OCI-LY7 (cell line): Measurements from ENCODE around the gene HSPA12A. TPM values are rescaled to one million over a fixed set of nuclear protein-coding genes. Genes with fewer than 3 reads are reported as not detected.

Experiments
- BruUV-seq: library from RNA; stranded (reverse); fragments of 400-500 nt; replicated peaks from 2 replicates; lab custom pipeline; 2021; lab: Mats Ljungman, UMichigan
- CTCF ChIA-PET: fragments of 300-600 bp; sonication (Branson Sonifier 250); formaldehyde crosslinking; loops from one replicate; lab custom pipeline; 2022; ENCODE audit warnings: antibody characterized with exemption; ENCODE audit not compliant: unreplicated experiment; lab: Charles Lee
- POLR2A ChIA-PET: fragments of 300-600 bp; sonication (Branson Sonifier 250); formaldehyde crosslinking; loops from one replicate; lab custom pipeline; 2022; ENCODE audit warnings: antibody characterized with exemption; lab: Charles Lee
- DNase-seq: peaks from one replicate; pipeline ENCODE4 v3.0.0-alpha.2; 2015; ENCODE audit warnings: low spot score
- H2AFZ ChIP-seq: fragments of 200-600 bp; sonication (generic), shearing (Covaris generic); 2 replicates; pipeline ENCODE4 v1.6.1; 2014; ENCODE audit warnings: mild to moderate bottlenecking, antibody characterized with exemption, low read length, moderate library complexity
- H3K27ac ChIP-seq: fragments of 200-600 bp; sonication (generic); 2 replicates; pipeline ENCODE4 v1.5.1; 2014; ENCODE audit warnings: mixed run types, low read depth, mild to moderate bottlenecking, moderate library complexity, low read length, inconsistent platforms; ENCODE audit not compliant: poor library complexity, severe bottlenecking
- H3K36me3 ChIP-seq: fragments of 200-600 bp; sonication (generic); 2 replicates; pipeline ENCODE4 v1.6.1; 2014; ENCODE audit warnings: mild to moderate bottlenecking, antibody characterized with exemption, low read length, moderate library complexity, mixed read lengths; ENCODE audit not compliant: insufficient read depth
- H3K4me1 ChIP-seq: fragments of 200-600 bp; sonication (generic); 2 replicates; pipeline ENCODE4 v1.5.1; 2014; ENCODE audit warnings: mild to moderate bottlenecking, low read length; ENCODE audit not compliant: insufficient read depth, poor library complexity, severe bottlenecking
- H3K4me2 ChIP-seq: fragments of 200-600 bp; sonication (generic); 2 replicates; pipeline ENCODE4 v1.6.1; 2014; ENCODE audit warnings: mild to moderate bottlenecking, low read length
- H3K4me3 ChIP-seq: fragments of 200-600 bp; sonication (generic); 2 replicates; pipeline ENCODE4 v1.5.1; 2014; ENCODE audit warnings: mild to moderate bottlenecking, low read depth, low read length; ENCODE audit not compliant: poor library complexity, severe bottlenecking
- H3K79me2 ChIP-seq: fragments of 200-600 bp; sonication (generic); 2 replicates; pipeline ENCODE4 v1.6.1; 2016; ENCODE audit warnings: low read depth, mild to moderate bottlenecking, low read length, moderate library complexity, mixed read lengths; ENCODE audit not compliant: insufficient read depth
- H3K9me2 ChIP-seq: fragments of 200-600 bp; sonication (generic); 2 replicates; pipeline ENCODE4 v1.6.1; 2016; ENCODE audit warnings: mild to moderate bottlenecking, low read length, mixed read lengths; ENCODE audit not compliant: insufficient read depth
- H3K9me3 ChIP-seq: fragments of 200-600 bp; sonication (generic); 2 replicates; pipeline ENCODE4 v1.6.1; 2014; ENCODE audit warnings: mild to moderate bottlenecking, mixed run types, low read length, mixed read lengths
- H4K20me1 ChIP-seq: fragments of 200-600 bp; sonication (generic); 2 replicates; pipeline ENCODE4 v1.6.1; 2014; ENCODE audit warnings: mild to moderate bottlenecking, antibody characterized with exemption, low read length, moderate library complexity, mixed read lengths; ENCODE audit not compliant: insufficient read depth
- EZH2phosphoT487 ChIP-seq: fragments of 200-600 bp; sonication (generic); IDR thresholded peaks from 2 replicates; pipeline ENCODE4 v1.6.1; 2018; ENCODE audit warnings: low read depth, borderline replicate concordance, mild to moderate bottlenecking, mixed run types, antibody characterized with exemption, low read length, moderate library complexity, mixed read lengths
- intact Hi-C: fragments of 100-400 bp; cut with micrococcal nuclease; formaldehyde crosslinking; loops from one replicate; pipeline ENCODE4 v1.10.0; 2022; ENCODE audit not compliant: unreplicated experiment
- total RNA-seq, 2 experiments: library from RNA; depleted of rRNA in 1 of 2; stranded (reverse); fragments of >200 nt in 1 of 2; shearing (Covaris generic) in 1 of 2; gene quantifications; 2 replicates each; pipeline ENCODE4 v1.2.3, GENCODE V29; 2014 to 2022
- TF ChIP-seq, protein P1 (sequence below): fragments of 200-600 bp; sonication (generic); conservative IDR thresholded peaks from 2 replicates; pipeline ENCODE4 v1.5.1; 2014; ENCODE audit warnings: mild to moderate bottlenecking, antibody characterized with exemption, low read length, moderate library complexity, mixed read lengths

HSPA12A gene
- total RNA-seq, 2 experiments from 2014 or later = 3.7 TPM; not detected in 1

DNA sequence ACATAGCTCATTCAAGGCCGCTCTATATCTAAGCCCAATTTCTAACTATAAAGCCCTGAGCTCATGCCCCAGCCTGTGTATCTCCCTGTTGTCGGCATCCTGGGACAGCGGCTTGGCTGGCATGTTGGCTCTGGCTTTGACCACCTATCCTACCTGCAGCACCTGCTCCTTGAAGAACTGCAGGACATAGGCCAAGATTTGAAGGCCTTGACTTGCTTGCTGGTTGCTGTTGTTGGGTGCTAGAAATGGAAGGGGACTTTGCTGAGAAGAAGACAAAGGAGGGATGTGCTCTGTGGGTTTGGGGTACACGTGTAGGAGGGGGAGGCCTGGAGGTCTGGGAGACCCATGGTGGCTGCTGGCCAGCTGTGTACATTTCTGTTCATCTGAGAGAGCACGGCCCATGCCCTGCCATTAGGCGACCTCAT lies 110.5 kb downstream of the HSPA12A start:
- intact Hi-C loops = no loop called here
- CTCF ChIA-PET = no interaction called here
- H2AFZ ChIP-seq = no peak overlapping the region

DNA sequence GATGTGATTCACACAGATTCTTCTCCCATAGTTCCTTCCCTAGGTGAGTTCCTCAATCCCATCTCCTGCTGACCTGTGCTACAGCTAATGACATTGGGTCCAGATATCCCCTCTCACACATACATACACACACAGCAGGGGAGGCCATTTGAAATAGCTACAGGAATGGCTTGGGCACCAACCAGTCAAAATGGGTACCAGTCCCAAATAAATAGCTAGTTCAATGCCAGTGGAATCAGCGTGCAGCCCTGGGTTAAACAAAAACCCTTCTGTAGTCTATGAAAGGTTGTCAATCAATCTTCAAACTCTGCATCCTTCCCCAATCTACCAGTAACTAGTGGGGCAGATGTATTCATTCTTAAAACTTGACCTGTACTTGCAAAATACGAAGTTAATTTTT lies 112.3 kb downstream of the HSPA12A start:
- H3K4me3 ChIP-seq = no peak overlapping the region
- ChIA-PET POLR2A (no interaction called here), CTCF (no interaction called here)
- no TSS peak for BruUV-seq
- H3K9me3 ChIP-seq = no peaks in the 10 kb centered on the region
- H4K20me1 ChIP-seq = no peaks in the 10 kb centered on the region
- no peaks in the 10 kb centered on the region for H3K9me2 ChIP-seq
- no peak for TF ChIP-seq EZH2phosphoT487
- TF ChIP-seq, protein P1, sequence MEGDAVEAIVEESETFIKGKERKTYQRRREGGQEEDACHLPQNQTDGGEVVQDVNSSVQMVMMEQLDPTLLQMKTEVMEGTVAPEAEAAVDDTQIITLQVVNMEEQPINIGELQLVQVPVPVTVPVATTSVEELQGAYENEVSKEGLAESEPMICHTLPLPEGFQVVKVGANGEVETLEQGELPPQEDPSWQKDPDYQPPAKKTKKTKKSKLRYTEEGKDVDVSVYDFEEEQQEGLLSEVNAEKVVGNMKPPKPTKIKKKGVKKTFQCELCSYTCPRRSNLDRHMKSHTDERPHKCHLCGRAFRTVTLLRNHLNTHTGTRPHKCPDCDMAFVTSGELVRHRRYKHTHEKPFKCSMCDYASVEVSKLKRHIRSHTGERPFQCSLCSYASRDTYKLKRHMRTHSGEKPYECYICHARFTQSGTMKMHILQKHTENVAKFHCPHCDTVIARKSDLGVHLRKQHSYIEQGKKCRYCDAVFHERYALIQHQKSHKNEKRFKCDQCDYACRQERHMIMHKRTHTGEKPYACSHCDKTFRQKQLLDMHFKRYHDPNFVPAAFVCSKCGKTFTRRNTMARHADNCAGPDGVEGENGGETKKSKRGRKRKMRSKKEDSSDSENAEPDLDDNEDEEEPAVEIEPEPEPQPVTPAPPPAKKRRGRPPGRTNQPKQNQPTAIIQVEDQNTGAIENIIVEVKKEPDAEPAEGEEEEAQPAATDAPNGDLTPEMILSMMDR = no peak
- intact Hi-C loops = no loop called here
- H3K4me2 ChIP-seq = no peak overlapping the region
- DNase-seq = no peak
- no peaks in the 10 kb centered on the region for H3K79me2 ChIP-seq
- no peaks in the 10 kb centered on the region for H3K36me3 ChIP-seq
- no peaks in the 10 kb centered on the region for H3K4me1 ChIP-seq
- H2AFZ ChIP-seq = no peak overlapping the region
- H3K27ac ChIP-seq = no peak overlapping the region

More for the DNA sequence above, 110.5 kb downstream of the HSPA12A start:
- Histone ChIP-seq H3K9me2 (no peaks in the 10 kb centered on the region), H3K4me1 (no peaks in the 10 kb centered on the region), H3K36me3 (no peaks in the 10 kb centered on the region), H3K79me2 (no peaks in the 10 kb centered on the region), H3K27ac (no peak overlapping the region), H4K20me1 (no peaks in the 10 kb centered on the region), H3K9me3 (no peaks in the 10 kb centered on the region), H3K4me2 (no peak overlapping the region), H3K4me3 (no peak overlapping the region)
- no TSS peak for BruUV-seq
- no peak for DNase-seq
- TF ChIP-seq, protein P1 = no peak
- no peak for TF ChIP-seq EZH2phosphoT487
- POLR2A ChIA-PET = no interaction called here

DNA sequence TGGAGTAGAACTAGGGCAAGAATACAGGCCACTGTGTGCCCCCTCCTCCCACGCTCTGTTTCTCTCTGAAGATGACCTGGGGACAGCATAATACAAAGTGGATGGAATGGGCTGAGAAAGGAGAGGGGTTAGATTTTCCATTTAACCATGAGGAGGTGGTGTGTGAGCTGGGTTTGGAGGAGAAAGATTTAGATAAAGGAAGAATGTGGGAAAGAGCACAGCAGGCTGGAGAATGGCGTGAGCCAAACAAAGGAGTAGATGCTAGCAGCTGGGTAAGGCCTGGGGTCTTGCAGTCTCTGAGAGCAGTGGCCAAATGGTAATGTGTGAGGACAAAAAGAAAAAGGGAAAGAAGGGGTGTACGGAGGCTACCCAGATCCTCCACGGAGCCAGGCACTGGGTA lies 113.0 kb downstream of the HSPA12A start:
- no peak overlapping the region for H3K4me3 ChIP-seq
- no TSS peak for BruUV-seq
- no peaks in the 10 kb centered on the region for H3K9me2 ChIP-seq
- H3K36me3 ChIP-seq = no peaks in the 10 kb centered on the region
- no peak overlapping the region for H3K4me2 ChIP-seq
- no peak for TF ChIP-seq EZH2phosphoT487
- TF ChIP-seq, protein P1 = no peak
- intact Hi-C loops = no loop called here
- no peaks in the 10 kb centered on the region for H3K9me3 ChIP-seq
- ChIA-PET POLR2A (interaction anchor here (0.6 kb wide), 2 partner anchors 73 to 683 kb away, joined by 4 read pairs; no protein-coding TSS in a partner anchor), CTCF (no interaction called here)
- no peaks in the 10 kb centered on the region for H3K79me2 ChIP-seq
- DNase-seq = no peak
- no peaks in the 10 kb centered on the region for H4K20me1 ChIP-seq
- H3K4me1 ChIP-seq = no peaks in the 10 kb centered on the region
- H3K27ac ChIP-seq = no peak overlapping the region
- no peak overlapping the region for H2AFZ ChIP-seq
